Omental fat pad (tissue), 4 donors: ENCODE measurements around the gene KIZ. TPM values are rescaled to one million over a fixed set of nuclear protein-coding genes. Genes with fewer than 3 reads are reported as not detected.

Experiments used
- ATAC-seq: fragments of 150-250 bp; one replicate; pipeline ENCODE4 v1.9.1; 2016; ENCODE audit warnings: mild to moderate bottlenecking, moderate library complexity; ENCODE audit not compliant: low FRiP score
- DNase-seq: peaks from one replicate; pipeline ENCODE4 v3.0.0-alpha.2; 2019; ENCODE audit warnings: low spot score
- CTCF ChIP-seq, 3 donors: fragments of 450-650 bp; IDR thresholded peaks; one replicate each; pipeline ENCODE4 v1.5.1; 2016 to 2017; ENCODE audit warnings: antibody characterized with exemption in 3 of 3, mild to moderate bottlenecking in 3 of 3, moderate library complexity in 2 of 3
- total RNA-seq, 4 donors: library from RNA; depleted of rRNA; stranded (reverse); fragments of >200 nt; gene quantifications; one replicate each; pipeline ENCODE4 v1.1.0, GENCODE V29; 2016

Gene KIZ
- total RNA-seq, 4 donors from 2014 or later: 19.1 to 33.7 (median 23.7) TPM

GRCh38 chr20:21203088-21203656 lies 77.3 kb downstream of the KIZ start:
- TF ChIP-seq CTCF (IDR thresholded peaks at IDR 0.05): no peak
- DNase-seq (no peak), ATAC-seq (no peak)

GRCh38 chr20:21206584-21206983 lies 80.7 kb downstream of the KIZ start:
- ATAC-seq (no peak), DNase-seq (no peak)
- no peak for TF ChIP-seq CTCF (IDR thresholded peaks at IDR 0.05)

GRCh38 chr20:21208999-21209398 lies 83.1 kb downstream of the KIZ start:
- no peak for TF ChIP-seq CTCF (IDR thresholded peaks at IDR 0.05)
- no peak for DNase-seq
- ATAC-seq: no peak

GRCh38 chr20:21209668-21210067 lies 83.8 kb downstream of the KIZ start:
- ATAC-seq (no peak), DNase-seq (no peak)
- no peak for TF ChIP-seq CTCF (IDR thresholded peaks at IDR 0.05)

GRCh38 chr20:21213691-21214090 lies 87.8 kb downstream of the KIZ start:
- TF ChIP-seq CTCF (IDR thresholded peaks at IDR 0.05): no peak
- no peak for ATAC-seq
- no peak for DNase-seq

GRCh38 chr20:21214431-21214830 lies 88.5 kb downstream of the KIZ start:
- no peak for TF ChIP-seq CTCF (IDR thresholded peaks at IDR 0.05)
- DNase-seq (no peak), ATAC-seq (no peak)

- ATAC-seq (no peak), DNase-seq (no peak)
- no peak for TF ChIP-seq CTCF (IDR thresholded peaks at IDR 0.05)
Measured at GRCh38 chr20:21219686-21220085, 93.8 kb downstream of the KIZ start.
